NOMO-1 (cell line): ENCODE data around the gene PTCD3.

Source experiments
- DNase-seq, 2 experiments: peaks; one replicate each; lab custom pipeline; 2025; ENCODE audit not compliant: unreplicated experiment in 2 of 2; lab: John Stamatoyannopoulos, UW

PTCD3 gene

DNA sequence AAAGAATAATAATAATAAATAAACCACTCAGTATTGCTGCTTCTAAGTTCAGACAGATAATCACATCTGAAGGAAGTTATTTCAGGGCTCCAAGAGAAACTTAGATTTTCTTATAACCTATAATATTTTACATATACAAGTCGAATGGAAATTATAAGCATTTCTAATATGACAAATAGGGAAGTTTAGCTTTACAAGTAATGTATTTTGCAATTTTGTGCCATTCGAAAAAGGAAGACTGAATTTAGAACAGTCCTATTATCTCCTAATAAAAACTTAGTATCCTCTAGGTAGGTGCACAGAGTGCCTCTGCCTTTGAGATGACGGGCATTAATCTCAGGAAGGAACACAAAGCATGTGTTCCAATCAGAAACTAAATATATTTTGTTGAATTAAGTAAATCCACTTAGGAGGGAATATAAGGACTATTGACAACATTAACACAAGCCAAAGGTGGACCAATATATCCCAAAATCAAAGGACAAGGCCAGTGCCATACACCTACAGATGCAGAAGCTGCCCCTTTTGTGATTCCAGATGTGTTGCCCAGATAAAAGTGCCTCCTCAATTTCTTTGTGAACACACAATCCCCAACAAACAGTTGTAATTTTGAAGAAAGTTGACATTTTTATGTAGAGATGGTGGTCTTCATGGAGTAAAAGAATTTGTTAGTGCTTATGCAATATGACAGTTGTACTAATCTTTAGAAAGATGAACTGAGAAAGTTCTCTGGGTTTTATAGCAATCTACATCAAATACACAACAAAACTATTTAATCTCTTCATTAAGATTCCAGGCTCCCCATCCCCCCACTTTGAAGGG, 36.6 kb downstream of the PTCD3 start:
- peak; percentile 5 to 13 for DNase-seq

DNA sequence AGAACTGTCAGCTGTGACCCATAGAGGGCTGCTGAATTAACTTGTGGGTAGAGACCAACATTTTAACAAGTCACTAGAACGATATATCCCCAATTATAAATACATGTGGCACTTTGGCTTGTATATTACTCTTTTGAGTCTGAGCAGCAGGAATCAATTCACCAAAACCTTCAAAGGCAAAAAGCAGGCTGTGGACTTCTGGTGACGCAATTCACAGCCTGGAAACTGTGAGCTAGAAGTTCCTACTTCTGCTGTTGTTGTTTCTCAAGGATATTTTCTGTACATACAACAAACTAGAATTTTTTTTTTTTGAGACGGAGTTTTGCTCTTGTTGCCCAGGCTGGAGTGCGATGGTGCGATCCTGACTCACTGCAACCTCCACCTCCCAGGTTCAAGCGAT, 37.3 kb downstream of the PTCD3 start:
- peak in 1 of 2 experiments; percentile 7 for DNase-seq

DNA sequence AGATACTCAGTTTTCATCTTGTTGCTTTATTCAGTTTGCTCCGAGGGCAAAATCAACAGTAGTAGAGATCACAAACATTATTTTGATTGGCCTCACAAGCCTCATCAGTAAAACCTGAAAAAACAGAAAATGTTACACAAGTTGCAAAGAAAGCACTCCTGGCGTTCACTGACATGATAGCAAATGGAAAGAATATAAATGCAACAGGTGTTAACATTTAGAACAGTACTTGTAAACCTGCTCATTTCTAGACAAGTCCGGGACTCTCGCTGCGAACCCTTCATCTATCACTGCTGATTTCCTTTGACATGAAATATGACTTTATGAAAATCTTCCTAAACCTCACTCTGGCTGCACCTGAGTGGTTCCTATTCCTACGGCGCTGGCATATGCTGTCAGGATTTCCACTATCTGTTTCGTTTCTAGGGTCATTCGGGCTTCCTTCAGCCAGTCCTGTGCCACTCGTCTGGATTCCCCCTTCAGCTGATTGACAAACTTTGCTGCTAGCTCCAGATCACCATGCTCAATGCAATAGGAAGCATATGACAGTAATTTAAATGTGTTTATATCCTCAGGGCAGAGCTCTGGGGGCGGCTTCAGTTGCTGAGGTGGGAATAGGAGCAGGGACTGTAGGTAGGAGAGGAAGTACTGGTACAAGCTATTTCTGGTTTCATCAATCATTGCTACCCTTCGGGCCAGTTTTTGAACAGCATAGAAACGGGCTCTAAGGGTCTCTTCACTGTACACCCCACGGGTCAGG, 38.1 kb downstream of the PTCD3 start:
- no peak for DNase-seq

DNA sequence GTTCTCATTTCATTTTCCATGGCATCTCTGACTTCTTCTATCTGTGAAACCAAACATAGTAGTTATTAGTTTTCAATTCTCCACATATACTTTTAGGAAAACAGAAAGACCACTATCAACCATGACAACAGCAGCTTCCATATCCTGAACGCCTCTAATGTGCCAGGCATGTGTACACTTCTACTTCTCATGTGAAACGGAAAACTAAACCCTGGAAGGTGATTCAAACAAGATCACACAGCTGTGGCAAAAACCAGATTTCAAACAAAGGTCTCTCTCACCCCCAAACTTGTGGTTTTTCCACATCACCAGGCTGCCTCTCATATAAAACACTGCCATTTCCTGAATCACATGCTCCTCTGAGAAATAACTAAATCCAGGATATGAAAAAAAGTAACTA, 41.8 kb downstream of the PTCD3 start:
- DNase-seq = no peak

DNA sequence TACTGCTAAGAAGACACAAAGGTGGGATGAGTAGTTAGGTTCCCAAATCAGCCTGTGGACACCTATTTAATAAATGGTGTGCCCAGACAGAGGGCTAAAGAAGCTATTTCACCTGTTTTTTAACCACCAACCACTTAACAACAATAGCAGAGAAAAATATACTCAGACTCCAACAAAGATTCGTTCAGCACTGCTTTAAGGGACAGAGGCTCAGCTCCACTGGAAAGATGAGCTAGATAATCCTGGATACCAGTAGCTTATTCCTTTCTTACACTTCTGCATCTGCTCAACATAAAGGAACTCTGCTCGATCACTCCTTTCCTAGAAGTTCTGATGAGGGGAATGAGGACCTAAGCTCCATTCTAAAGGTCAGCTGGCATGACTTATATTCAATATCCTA, 44.5 kb downstream of the PTCD3 start:
- no peak for DNase-seq

DNA sequence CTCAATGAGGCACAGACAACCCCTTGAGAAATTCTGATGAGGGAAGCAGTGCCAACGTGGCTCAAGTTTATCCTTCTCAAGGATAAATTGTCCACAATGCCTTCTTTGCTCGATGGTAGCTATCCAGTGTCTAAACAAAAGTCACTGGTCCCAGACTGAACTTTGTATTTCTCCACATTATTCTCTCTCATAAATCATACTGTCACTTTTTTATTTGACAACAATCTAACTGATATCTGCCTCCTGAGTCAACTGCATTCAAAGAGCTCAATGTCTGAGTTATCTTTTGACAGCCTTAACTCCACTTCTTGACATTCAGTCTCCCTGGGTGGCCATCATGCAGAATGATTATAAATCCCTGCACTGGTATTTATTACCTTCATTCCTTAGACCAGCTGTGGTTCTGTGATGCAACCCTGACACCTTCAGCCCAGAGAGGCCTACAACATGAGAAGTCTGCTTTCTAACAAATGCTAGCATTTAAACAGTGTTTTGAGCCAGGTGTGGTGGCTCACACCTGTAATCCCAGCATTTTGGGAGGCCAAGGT, 51.0 kb downstream of the PTCD3 start:
- DNase-seq = no peak

DNA sequence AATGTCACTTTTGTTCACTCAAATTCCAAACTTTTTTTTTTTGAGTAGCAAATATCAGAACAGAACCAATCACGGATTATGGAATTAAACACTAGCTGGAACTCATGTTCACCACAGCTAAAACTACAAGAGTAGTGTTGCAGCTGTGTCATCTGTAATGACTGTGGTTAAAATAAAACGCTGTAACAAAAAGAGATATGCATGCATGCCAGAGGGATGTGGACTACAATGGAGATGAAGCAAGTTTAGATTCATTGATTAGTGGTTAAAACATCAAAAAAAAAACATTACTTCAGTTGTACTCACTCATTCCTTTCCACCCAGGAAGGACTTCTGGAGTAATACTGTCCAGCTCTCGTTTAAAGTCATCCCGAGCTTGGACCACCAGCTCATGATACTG, 52.3 kb downstream of the PTCD3 start:
- DNase-seq = no peak

DNA sequence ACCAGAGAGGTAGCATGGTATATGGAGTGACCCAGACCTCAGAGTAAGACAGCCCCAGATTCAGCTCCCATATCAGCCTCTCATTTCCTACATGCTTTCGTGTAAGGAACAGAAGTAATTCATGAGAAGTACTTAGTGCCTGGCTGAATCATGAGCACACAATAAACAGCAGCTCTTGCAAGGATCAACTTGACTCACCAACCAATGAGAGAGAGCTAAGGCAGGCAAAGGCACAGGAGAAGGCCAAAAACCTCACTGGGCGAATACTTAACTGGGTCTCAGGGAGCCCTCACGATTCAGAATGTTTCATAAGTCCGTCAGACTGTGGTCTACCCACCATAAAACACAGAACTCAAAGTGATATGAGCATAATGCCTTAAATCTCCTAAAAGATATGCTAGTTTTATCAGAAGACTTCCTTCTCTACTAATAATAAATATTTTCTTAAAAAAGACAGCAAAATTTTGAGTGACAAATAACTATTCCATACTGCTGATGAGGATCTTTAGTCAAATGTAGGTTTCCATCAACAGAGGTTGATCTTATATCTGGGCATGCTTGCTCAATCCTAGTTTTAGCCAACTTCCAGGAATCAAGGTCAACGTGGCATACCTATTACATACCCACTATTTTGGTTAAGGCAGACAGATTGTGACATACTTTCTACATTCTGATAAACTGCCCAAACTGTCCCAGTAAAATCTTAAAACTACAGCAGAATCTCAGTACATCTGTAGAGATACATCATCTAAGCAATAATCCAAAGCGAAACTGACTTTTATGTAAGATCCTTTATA, 54.3 kb downstream of the PTCD3 start:
- DNase-seq = no peak

DNA sequence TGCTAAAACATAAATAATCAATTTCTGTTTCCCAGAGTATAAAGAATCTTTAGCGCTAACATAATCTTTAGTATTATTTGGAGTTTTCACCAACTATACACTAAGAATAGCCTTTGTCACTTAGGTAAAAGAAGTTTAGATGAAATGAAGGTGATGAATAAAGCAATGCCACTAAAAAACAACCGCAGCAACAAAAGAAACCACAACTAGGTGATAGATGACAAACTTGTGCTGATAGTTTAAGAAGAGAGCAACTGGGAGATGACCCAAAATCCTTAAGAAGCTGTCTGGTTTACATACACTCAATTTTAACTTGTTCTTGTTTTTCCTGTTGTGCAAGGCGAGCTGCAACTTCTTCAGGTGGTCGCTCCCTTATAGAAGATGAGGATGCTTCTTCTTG, 64.4 kb downstream of the PTCD3 start:
- DNase-seq = no peak

DNA sequence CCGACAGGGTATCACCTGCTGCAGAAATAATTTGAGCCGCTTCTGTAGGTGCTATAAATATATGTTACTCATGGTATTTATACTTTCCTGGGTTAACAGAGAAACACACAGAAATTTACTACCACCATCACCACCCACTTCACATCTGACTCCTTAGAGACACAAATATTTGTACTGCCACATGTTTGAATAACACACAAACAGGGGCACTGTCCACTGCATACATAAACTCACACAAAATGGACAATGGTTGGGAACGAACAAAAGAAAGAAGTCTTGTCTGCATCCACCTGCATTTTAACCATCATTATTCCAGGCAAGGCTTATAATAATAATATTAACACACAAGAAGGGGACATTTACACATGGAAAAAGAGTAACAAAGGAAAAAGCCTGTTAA, 65.3 kb downstream of the PTCD3 start:
- no peak for DNase-seq

DNA sequence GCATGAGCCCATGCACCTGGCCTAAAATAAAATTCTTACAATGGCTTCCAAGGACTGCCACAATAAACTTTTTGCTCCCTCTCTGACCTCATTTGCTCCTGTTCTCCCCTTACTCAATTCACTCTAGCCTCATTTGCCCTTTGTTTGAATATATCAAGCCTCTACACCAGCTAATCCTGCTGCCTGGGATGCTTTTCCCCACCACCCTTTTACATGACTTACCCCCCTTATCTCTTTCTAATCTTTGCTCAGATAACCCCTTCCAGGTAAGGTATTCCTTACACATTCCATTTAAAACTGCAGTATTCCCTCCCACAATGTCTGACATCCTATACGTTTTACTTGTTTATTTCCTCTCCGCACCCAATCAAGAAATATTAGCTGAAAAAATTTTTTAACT, 66.6 kb downstream of the PTCD3 start:
- DNase-seq = no peak

DNA sequence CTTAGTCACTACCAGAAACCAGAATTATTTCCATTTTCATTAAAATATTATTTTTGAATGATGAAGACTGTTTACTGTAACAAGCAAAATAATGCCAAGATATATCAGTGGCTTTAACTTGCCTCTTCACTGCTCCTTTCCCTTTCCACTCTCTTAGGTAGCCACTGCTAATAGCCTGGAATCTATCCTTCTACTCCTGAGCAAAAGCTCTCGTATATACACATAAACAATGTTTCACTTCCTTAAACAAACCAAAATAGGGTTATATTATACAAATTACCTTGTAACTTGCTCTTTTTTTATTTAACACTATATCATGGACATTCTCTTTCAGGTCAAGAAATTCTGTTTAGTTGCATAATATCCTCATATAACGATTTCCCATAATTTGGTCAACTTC, 68.4 kb downstream of the PTCD3 start:
- DNase-seq = peak in 1 of 2 experiments; percentile 36

DNA sequence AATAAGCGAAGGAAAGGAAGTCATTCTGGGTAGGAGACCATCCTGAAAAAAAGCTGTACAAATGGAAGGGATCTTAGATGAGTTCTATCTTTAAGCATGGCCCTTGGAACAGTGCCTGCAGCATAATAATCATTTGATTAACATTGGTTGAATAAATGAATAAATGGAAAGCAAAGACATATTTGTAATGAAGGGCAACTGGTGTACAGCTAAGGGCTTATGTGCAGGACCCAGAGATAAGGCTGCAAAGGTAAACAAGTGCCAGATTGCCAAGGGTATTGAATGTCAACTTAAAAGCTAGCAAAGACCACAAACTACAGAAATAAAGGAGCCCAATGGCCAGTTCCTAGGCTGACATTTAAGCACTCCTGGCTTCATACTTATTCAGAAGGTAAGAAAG, 69.8 kb downstream of the PTCD3 start:
- no peak for DNase-seq

DNA sequence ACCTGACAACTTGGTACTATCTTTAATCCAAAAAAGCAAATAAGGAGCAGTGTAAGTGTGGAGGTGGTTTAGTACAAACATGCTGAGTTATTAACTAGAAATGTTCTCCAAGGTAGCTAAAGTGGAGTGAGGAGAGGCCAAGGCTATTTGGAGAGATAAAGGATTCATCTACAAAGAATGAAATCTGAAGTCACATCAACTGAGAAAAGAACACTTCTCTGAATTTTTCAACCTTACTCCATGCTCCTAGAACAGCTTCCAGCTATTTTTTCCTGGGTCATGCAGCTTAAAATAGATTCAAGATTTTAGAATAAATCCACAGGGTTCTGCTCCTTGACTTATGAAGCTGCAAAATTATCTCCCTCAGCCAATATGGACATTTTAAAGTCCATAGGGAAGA, 70.6 kb downstream of the PTCD3 start:
- DNase-seq = no peak

DNA sequence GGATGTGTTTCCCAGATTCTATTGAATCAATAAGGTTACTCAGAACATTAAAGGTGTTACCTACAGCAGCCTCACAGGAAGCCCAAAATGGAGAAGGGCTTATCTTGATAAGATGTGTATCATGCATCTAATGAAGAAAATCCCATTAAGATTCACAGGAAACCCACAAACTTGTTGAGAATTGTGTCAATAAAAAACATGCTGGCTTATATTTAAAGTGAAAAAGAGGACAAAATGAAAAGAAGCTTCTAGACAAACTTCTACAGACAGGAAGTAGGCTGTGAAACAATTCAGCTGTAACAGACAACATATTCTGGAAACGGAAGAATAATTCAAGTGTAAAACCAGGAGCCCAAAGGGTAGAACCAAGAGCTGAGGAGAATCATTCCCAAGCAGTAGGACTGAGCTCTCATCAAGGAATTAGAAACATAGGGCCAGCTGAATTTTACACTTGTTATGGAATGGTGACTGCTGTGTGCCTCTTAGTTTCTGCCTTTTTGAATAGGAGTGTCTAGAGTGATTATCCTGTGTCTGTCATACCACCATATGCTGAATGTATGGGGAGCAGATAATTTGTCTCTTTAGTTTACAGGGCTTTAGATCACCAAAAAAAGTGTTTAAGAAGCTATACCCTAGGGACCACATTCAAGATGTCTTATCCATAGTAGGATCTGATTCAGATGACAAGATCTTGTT, 79.6 kb downstream of the PTCD3 start:
- DNase-seq = no peak

DNA sequence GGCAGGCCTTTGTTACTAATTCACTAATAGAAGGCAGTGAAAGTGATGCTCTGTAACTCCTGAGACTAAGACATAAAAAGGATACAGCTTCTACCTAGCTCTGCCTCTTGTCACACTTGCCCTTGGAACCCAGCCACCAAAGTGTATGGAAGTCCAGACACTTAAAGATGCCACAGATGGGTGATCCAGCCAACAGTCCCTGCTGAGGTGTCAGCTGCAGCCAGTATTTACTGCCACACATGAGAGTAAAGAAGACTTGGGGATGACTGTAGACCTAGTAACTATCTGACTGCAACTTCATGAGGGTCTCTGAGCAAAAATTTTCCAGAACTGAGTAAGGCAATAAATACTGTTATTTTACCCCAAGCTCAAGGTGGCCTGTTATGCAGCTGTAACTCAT, 80.4 kb downstream of the PTCD3 start:
- DNase-seq = no peak

DNA sequence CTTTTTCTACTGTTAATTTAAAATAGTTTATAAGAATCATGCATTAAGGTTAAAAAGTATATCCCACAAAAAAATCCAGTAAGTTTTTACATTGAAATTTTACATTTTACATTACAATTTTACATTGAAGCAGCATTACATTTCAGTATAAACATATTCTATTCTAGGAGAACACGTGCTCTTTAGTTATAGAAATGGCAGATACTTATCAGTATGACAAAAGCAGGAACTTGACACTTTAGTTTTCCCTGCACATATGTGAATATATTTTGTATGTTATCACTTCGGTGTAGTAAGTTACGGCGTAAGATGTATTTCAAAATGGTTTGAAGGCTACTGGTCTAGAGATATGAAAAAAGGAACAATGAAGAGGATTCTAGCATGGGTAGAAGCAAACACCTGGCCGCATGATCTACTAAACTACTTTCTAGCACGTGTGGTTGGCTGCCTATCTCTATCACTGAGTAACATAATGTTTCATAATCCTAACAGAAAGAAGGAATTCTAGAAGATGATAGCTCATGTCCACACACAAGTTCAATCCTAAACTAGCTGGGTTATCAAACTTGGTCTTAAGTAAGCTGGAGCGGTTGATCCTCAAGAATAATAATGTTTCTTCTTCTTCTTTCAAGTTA, 83.9 kb downstream of the PTCD3 start:
- DNase-seq = no peak
